IMR-90 (cell line): ENCODE data around the gene UBFD1.

Experiments used
- CEBPB ChIP-seq: IDR thresholded peaks from 2 replicates; pipeline ENCODE4 v1.6.1; 2012; ENCODE audit warnings: low read depth, low read length, improper control_type of control experiment
- CTCF ChIP-seq: conservative IDR thresholded peaks from 2 replicates; pipeline ENCODE4 v1.5.1; 2012; ENCODE audit warnings: mild to moderate bottlenecking, low read depth, low read length, improper control_type of control experiment
- ELK1 ChIP-seq: fragments of 150-350 bp; IDR thresholded peaks from 2 replicates; pipeline ENCODE4 v1.6.1; 2016; ENCODE audit warnings: low read depth, mild to moderate bottlenecking, low read length, moderate library complexity, borderline replicate concordance
- FOS ChIP-seq: fragments of 150-350 bp; IDR thresholded peaks from 2 replicates; pipeline ENCODE4 v1.6.1; 2016; ENCODE audit warnings: low read depth, low read length
- MAFK ChIP-seq: IDR thresholded peaks from 2 replicates; pipeline ENCODE4 v1.6.1; 2012; ENCODE audit warnings: low read depth, low read length, improper control_type of control experiment
- MAZ ChIP-seq: IDR thresholded peaks from 2 replicates; pipeline ENCODE4 v1.6.1; 2012; ENCODE audit warnings: low read depth, mild to moderate bottlenecking, low read length, improper control_type of control experiment, moderate library complexity, borderline replicate concordance
- MXI1 ChIP-seq: IDR thresholded peaks from 2 replicates; pipeline ENCODE4 v1.6.1; 2012; ENCODE audit warnings: low read depth, mild to moderate bottlenecking, low read length, moderate library complexity, borderline replicate concordance
- NFE2L2 ChIP-seq: fragments of 150-350 bp; IDR thresholded peaks from 2 replicates; pipeline ENCODE4 v1.6.1; 2016; ENCODE audit warnings: low read depth, mild to moderate bottlenecking, low read length
- POLR2A ChIP-seq: IDR thresholded peaks from 2 replicates; pipeline ENCODE4 v1.6.1; 2012; ENCODE audit warnings: mild to moderate bottlenecking, low read depth, low read length
- RAD21 ChIP-seq: IDR thresholded peaks from 2 replicates; pipeline ENCODE4 v1.6.1; 2012; ENCODE audit warnings: low read length, improper control_type of control experiment
- RCOR1 ChIP-seq: IDR thresholded peaks from 2 replicates; pipeline ENCODE4 v1.6.1; 2012; ENCODE audit warnings: mild to moderate bottlenecking, low read length, improper control_type of control experiment; ENCODE audit not compliant: insufficient replicate concordance
- SMC3 ChIP-seq: fragments of 150-350 bp; IDR thresholded peaks from 2 replicates; pipeline ENCODE4 v1.6.1; 2016; ENCODE audit warnings: low read depth, mild to moderate bottlenecking, antibody characterized with exemption, low read length, moderate library complexity
- USF2 ChIP-seq: fragments of 150-350 bp; IDR thresholded peaks from 2 replicates; pipeline ENCODE4 v1.6.1; 2017; ENCODE audit warnings: mild to moderate bottlenecking, antibody characterized with exemption, low read length, low read depth

GRCh38 chr16:23544436-23544835 lies 13.1 kb upstream of the UBFD1 start:
- no peak for TF ChIP-seq POLR2A
- no peak for TF ChIP-seq CTCF
- TF ChIP-seq MXI1 = no peak
- no peak for TF ChIP-seq MAFK
- no peak for TF ChIP-seq FOS
- TF ChIP-seq SMC3 = no peak
- TF ChIP-seq RCOR1 = no peak
- no peak for TF ChIP-seq CEBPB
- no peak for TF ChIP-seq RAD21
- TF ChIP-seq NFE2L2 = no peak
- TF ChIP-seq ELK1 = no peak
- TF ChIP-seq USF2 = no peak
- no peak for TF ChIP-seq MAZ
